Measurements from ENCODE around the gene TWF2. TPM values are rescaled to one million over a fixed set of nuclear protein-coding genes. Genes with fewer than 3 reads are reported as not detected.

The TWF2 gene
- total and polyA plus RNA-seq, 2 donors from 2014 or later, result 44.0 to 59.9 TPM

DNA sequence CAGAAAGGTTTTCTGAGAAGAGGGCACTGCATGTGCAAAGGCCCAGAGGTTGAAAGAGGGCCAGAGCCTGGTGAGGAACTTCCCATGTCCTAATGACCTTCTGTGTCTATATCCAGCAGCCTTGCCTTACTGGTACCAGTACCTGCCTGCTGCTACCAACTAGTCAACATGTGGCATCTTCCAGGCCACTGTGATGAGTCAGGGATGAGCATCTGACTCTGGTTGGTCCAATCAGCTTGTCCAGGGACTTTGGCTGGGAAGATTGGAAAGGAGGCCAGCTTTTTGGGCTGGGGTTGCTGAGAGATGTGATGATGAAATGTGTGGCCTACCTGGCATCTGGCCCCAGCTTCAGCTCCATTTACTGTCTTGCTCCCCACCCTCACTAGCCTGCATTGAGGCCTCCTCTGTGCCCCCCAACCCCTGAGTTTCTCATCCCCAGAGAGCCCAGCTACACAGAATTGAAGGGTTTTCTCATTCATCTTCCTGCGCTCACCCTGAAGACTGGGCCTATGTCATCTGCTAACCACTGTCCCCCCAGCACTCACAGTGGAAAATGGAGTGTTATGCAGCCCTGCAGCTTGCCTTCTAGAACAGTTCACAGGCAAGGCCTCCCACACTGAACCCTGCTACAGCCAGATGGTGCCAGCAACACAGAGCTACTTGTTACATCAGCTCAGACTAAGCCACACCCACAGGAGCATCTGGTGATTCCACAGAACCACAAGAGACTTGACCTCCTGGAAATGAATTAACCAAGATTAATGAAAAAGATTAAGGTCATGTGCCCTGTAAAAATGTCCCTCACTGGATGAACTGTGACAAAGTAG is 1.3 kb upstream of the TWF2 start:
- H3K4me1 ChIP-seq (ENCODE audit: control insufficient read depth in 2 of 3, insufficient read depth in 2 of 3, low read depth in 1 of 3, low read length in 3 of 3), result peaks cover 3 to 31% (median 13%) of the 10 kb centered on the region in 3 donors
- H3K27me3 ChIP-seq (ENCODE audit: control insufficient read depth, insufficient read depth, low read length), result no peaks in the 10 kb centered on the region
- TF ChIP-seq, protein P1, sequence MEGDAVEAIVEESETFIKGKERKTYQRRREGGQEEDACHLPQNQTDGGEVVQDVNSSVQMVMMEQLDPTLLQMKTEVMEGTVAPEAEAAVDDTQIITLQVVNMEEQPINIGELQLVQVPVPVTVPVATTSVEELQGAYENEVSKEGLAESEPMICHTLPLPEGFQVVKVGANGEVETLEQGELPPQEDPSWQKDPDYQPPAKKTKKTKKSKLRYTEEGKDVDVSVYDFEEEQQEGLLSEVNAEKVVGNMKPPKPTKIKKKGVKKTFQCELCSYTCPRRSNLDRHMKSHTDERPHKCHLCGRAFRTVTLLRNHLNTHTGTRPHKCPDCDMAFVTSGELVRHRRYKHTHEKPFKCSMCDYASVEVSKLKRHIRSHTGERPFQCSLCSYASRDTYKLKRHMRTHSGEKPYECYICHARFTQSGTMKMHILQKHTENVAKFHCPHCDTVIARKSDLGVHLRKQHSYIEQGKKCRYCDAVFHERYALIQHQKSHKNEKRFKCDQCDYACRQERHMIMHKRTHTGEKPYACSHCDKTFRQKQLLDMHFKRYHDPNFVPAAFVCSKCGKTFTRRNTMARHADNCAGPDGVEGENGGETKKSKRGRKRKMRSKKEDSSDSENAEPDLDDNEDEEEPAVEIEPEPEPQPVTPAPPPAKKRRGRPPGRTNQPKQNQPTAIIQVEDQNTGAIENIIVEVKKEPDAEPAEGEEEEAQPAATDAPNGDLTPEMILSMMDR (IDR thresholded peaks at IDR 0.05; ENCODE audit: borderline replicate concordance, extremely low read depth, insufficient read depth), result no peak
- H3K9me3 ChIP-seq (ENCODE audit: control insufficient read depth in 2 of 3, insufficient read depth in 1 of 3, low read length in 3 of 3), result no peaks in the 10 kb centered on the region
- H3K36me3 ChIP-seq (ENCODE audit: control insufficient read depth in 2 of 3, insufficient read depth in 3 of 3, low read length in 3 of 3), result no peaks in the 10 kb centered on the region
- no peak overlapping the region for H3K9ac ChIP-seq (ENCODE audit: low read length in 3 of 3)
- peak overlapping the region in 2 of 3 donors; percentile 8 to 97 for H3K4me3 ChIP-seq (ENCODE audit: low read length in 3 of 3)
- intact Hi-C loops (cut with DNase I), result no loop called here
- no peak overlapping the region for H3K27ac ChIP-seq (ENCODE audit: low read depth in 2 of 2, low read length in 2 of 2)
- FAIRE-seq, result no peak
- DNase-seq, result peak in 2 of 5 donors; percentile 30 to 55

- DNase-seq (peak in 2 of 5 donors; percentile 17 to 67), FAIRE-seq (no peak)
- H3K36me3 ChIP-seq (ENCODE audit: control insufficient read depth in 2 of 3, insufficient read depth in 3 of 3, low read length in 3 of 3), result no peaks in the 10 kb centered on the region
- TF ChIP-seq, protein P1 (IDR thresholded peaks at IDR 0.05; ENCODE audit: borderline replicate concordance, extremely low read depth, insufficient read depth), result no peak
- intact Hi-C loops (cut with DNase I), result no loop called here
- H3K27me3 ChIP-seq (ENCODE audit: control insufficient read depth, insufficient read depth, low read length), result no peaks in the 10 kb centered on the region
- H3K9ac ChIP-seq (ENCODE audit: low read length in 3 of 3), result peak overlapping the region; percentile 54 to 78 (median 73)
- H3K4me1 ChIP-seq (ENCODE audit: control insufficient read depth in 2 of 3, insufficient read depth in 2 of 3, low read depth in 1 of 3, low read length in 3 of 3), result peaks cover 3 to 30% (median 13%) of the 10 kb centered on the region in 3 donors
- H3K4me3 ChIP-seq (ENCODE audit: low read length in 3 of 3), result peak overlapping the region; percentile 93 to 97 (median 96)
- H3K9me3 ChIP-seq (ENCODE audit: control insufficient read depth in 2 of 3, insufficient read depth in 1 of 3, low read length in 3 of 3), result no peaks in the 10 kb centered on the region
- peak overlapping the region; percentile 86 to 87 for H3K27ac ChIP-seq (ENCODE audit: low read depth in 2 of 2, low read length in 2 of 2)
Observed at GRCh38 chr3:52238193-52238760, 681 bp downstream of the TWF2 start.

- H3K4me3 ChIP-seq (ENCODE audit: low read length in 3 of 3), result peak overlapping the region in 2 of 3 donors; percentile 93 to 97
- peak in 3 of 5 donors; percentile 26 to 91 (median 59) for DNase-seq
- FAIRE-seq, result no peak
- TF ChIP-seq, protein P1 (IDR thresholded peaks at IDR 0.05; ENCODE audit: borderline replicate concordance, extremely low read depth, insufficient read depth), result no peak
- no peaks in the 10 kb centered on the region for H3K9me3 ChIP-seq (ENCODE audit: control insufficient read depth in 2 of 3, insufficient read depth in 1 of 3, low read length in 3 of 3)
- H3K27me3 ChIP-seq (ENCODE audit: control insufficient read depth, insufficient read depth, low read length), result no peaks in the 10 kb centered on the region
- no peaks in the 10 kb centered on the region for H3K36me3 ChIP-seq (ENCODE audit: control insufficient read depth in 2 of 3, insufficient read depth in 3 of 3, low read length in 3 of 3)
- peak overlapping the region; percentile 86 to 87 for H3K27ac ChIP-seq (ENCODE audit: low read depth in 2 of 2, low read length in 2 of 2)
- intact Hi-C loops (cut with DNase I), result no loop called here
- H3K9ac ChIP-seq (ENCODE audit: low read length in 3 of 3), result peak overlapping the region in 1 of 3 donors; percentile 73
- peaks cover 3 to 30% (median 13%) of the 10 kb centered on the region in 3 donors for H3K4me1 ChIP-seq (ENCODE audit: control insufficient read depth in 2 of 3, insufficient read depth in 2 of 3, low read depth in 1 of 3, low read length in 3 of 3)
Observed at GRCh38 chr3:52237657-52238172, 1.2 kb downstream of the TWF2 start.
